ENCODE measurements around the gene THBS3. TPM values are rescaled to one million over a fixed set of nuclear protein-coding genes. Genes with fewer than 3 reads are reported as not detected.

THBS3 gene
- total and polyA plus RNA-seq, 2 of the 4 experiments (the other 2 are of a cell fraction) = 15.1 to 30.4 TPM

GRCh38 chr1:155227261-155228095, 19.8 kb upstream of the THBS3 start:
- Histone ChIP-seq H3K56ac (ENCODE audit: extremely low read depth, insufficient read depth, low read length) (peak overlapping the region; percentile 93), H3K23ac (ENCODE audit: low read depth, low read length) (peak overlapping the region; percentile 96), H3K9me1 (ENCODE audit: insufficient read depth, low read length) (peaks cover 17% of the 10 kb centered on the region), H2BK5ac (ENCODE audit: low read depth, low read length, poor library complexity, severe bottlenecking) (peak overlapping the region; percentile 86), H2AK5ac (ENCODE audit: low read depth, low read length) (peak overlapping the region; percentile 93), H3K4me2 (ENCODE audit: low read depth, low read length) (peak overlapping the region; percentile 82), H3K18ac (ENCODE audit: low read depth, low read length) (peak overlapping the region; percentile 43), H3K79me1 (ENCODE audit: low read depth in 1 of 2, low read length in 2 of 2) (peaks cover 18 to 38% of the 10 kb centered on the region in 2 experiments), H3K4me1 (ENCODE audit: control insufficient read depth, insufficient read depth, low read length) (peaks cover 22% of the 10 kb centered on the region), H3K4me3 (ENCODE audit: insufficient read depth, low read depth, low read length) (peak overlapping the region; percentile 49), H3K4ac (ENCODE audit: low read depth, low read length) (peak overlapping the region; percentile 98), H3K27me3 (ENCODE audit: control insufficient read depth, insufficient read depth, low read length) (no peaks in the 10 kb centered on the region), H4K5ac (ENCODE audit: low read depth, low read length) (peak overlapping the region; percentile 94), H4K91ac (ENCODE audit: insufficient read depth, low read depth, low read length) (peak overlapping the region; percentile 98), H2AFZ (replicated peaks; ENCODE audit: low read length, poor library complexity) (peak overlapping the region; percentile 89), H2BK120ac (ENCODE audit: low read depth, low read length) (peak overlapping the region; percentile 80), H2BK15ac (ENCODE audit: low read depth, low read length) (peak overlapping the region; percentile 86; the same call in 2 of the 3 replicates), H3K36me3 (ENCODE audit: control insufficient read depth, insufficient read depth, low read length) (no peaks in the 10 kb centered on the region; the same call in 1 of the 2 replicates), H2AK9ac (replicated peaks; ENCODE audit: low read depth, low read length, poor library complexity) (peak overlapping the region; percentile 95), H4K8ac (ENCODE audit: low read depth in 2 of 2, low read length in 2 of 2) (peak overlapping the region; percentile 90 to 99), H3K14ac (replicated peaks; ENCODE audit: low read depth, low read length) (peak overlapping the region; percentile 94), H3K27ac (ENCODE audit: insufficient read depth, low read length) (peak overlapping the region; percentile 87), H3K9me3 (ENCODE audit: control insufficient read depth, insufficient read depth, low read length) (no peaks in the 10 kb centered on the region), H2BK20ac (ENCODE audit: low read depth, low read length) (peak overlapping the region; percentile 57; the same call in 1 of the 2 replicates), H3K9ac (ENCODE audit: low read depth, low read length) (peak overlapping the region; percentile 88), H4K20me1 (ENCODE audit: insufficient read depth, low read length) (peaks cover 3% of the 10 kb centered on the region; the same call in 1 of the 2 replicates)
- ChIA-PET CTCF (interaction anchor here (1.3 to 4.8 kb wide), 3 partner anchors 21 to 33 kb away, joined by 4 to 18 read pairs (median 5); no protein-coding TSS in a partner anchor), POLR2A (ENCODE audit: unreplicated experiment) (no interaction called here)
- in situ Hi-C loops (cut with MboI; ENCODE audit: low sequenced_read_pairs) (no loop called here), dilution Hi-C loops (cut with HindIII; ENCODE audit: low sequenced_read_pairs, unreplicated experiment) (no loop called here), intact Hi-C loops (cut with micrococcal nuclease) (no loop called here)
- 0% methylated on average over 7 of the region's 42 CpGs; no CpG with 5 or more reads in 1 of the 2 experiments for WGBS, 2 experiments (ENCODE audit: extremely low coverage in 2 of 2, insufficient read length in 1 of 2)
- DNase-seq = peak; percentile 99
- no TSS peak for BruUV-seq (replicated peaks)
- ATAC-seq (ENCODE audit: low read depth) = peak; percentile 94
- TF ChIP-seq RCOR1 (IDR thresholded peaks at IDR 0.05; ENCODE audit: insufficient replicate concordance, low read length) = no peak
- no peak for TF ChIP-seq CHD1 (IDR thresholded peaks at IDR 0.05; ENCODE audit: low read depth, low read length)
- no peak for TF ChIP-seq RFX5 (IDR thresholded peaks at IDR 0.05; ENCODE audit: low read depth, low read length)
- no peak for TF ChIP-seq SMC3 (IDR thresholded peaks at IDR 0.05; ENCODE audit: low read depth, low read length)
- no peak for TF ChIP-seq MAFK (IDR thresholded peaks at IDR 0.05; ENCODE audit: low read depth, low read length)
- no peak for TF ChIP-seq RAD21 (IDR thresholded peaks at IDR 0.05; ENCODE audit: low read length)
- TF ChIP-seq POLR2A (IDR thresholded peaks at IDR 0.05; ENCODE audit: low read depth, low read length) = peak; percentile 85
- TF ChIP-seq CEBPB (IDR thresholded peaks at IDR 0.05; ENCODE audit: low read depth, low read length) = no peak
- peak; percentile 27; the same call in 1 of the 2 replicates for TF ChIP-seq FOS (IDR thresholded peaks at IDR 0.05; ENCODE audit: low read depth, low read length)
- TF ChIP-seq MXI1 (IDR thresholded peaks at IDR 0.05; ENCODE audit: borderline replicate concordance, low read depth, low read length) = peak; percentile 40; the same call in 1 of the 2 replicates
- TF ChIP-seq MAZ (IDR thresholded peaks at IDR 0.05; ENCODE audit: borderline replicate concordance, low read depth, low read length) = peak; percentile 79; the same call in 1 of the 2 replicates
- peak; percentile 71; the same call in 1 of the 2 replicates for TF ChIP-seq BHLHE40 (IDR thresholded peaks at IDR 0.05; ENCODE audit: low read depth, low read length)
- TF ChIP-seq USF2 (IDR thresholded peaks at IDR 0.05; ENCODE audit: low read depth, low read length) = no peak
- TF ChIP-seq, protein P1, sequence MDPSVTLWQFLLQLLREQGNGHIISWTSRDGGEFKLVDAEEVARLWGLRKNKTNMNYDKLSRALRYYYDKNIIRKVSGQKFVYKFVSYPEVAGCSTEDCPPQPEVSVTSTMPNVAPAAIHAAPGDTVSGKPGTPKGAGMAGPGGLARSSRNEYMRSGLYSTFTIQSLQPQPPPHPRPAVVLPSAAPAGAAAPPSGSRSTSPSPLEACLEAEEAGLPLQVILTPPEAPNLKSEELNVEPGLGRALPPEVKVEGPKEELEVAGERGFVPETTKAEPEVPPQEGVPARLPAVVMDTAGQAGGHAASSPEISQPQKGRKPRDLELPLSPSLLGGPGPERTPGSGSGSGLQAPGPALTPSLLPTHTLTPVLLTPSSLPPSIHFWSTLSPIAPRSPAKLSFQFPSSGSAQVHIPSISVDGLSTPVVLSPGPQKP (IDR thresholded peaks at IDR 0.05; ENCODE audit: borderline replicate concordance, low read depth, low read length) = no peak
